Glutamatergic neuron (in vitro differentiated cells): Measurements from ENCODE around the gene RALGAPA2. TPM values are rescaled to one million over a fixed set of nuclear protein-coding genes. Genes with fewer than 3 reads are reported as not detected.

Source experiments
- DNase-seq: peaks from one replicate; pipeline ENCODE4 v3.0.0; 2022
- H3K27ac Mint-ChIP-seq: one replicate; pipeline ENCODE4 v1.8.0; 2020; ENCODE audit warnings: mild to moderate bottlenecking, mixed read lengths, inconsistent platforms; ENCODE audit not compliant: unreplicated experiment
- H3K27me3 Mint-ChIP-seq: one replicate; pipeline ENCODE4 v1.8.0; 2020; ENCODE audit warnings: mild to moderate bottlenecking, moderate library complexity, mixed read lengths, inconsistent platforms; ENCODE audit not compliant: unreplicated experiment
- H3K36me3 Mint-ChIP-seq: one replicate; pipeline ENCODE4 v1.8.0; 2020; ENCODE audit warnings: mild to moderate bottlenecking, mixed read lengths, inconsistent platforms; ENCODE audit not compliant: unreplicated experiment
- H3K4me1 Mint-ChIP-seq: one replicate; pipeline ENCODE4 v1.8.0; 2020; ENCODE audit warnings: mild to moderate bottlenecking, low read depth, mixed read lengths, inconsistent platforms; ENCODE audit not compliant: unreplicated experiment
- H3K4me3 Mint-ChIP-seq: one replicate; pipeline ENCODE4 v1.8.0; 2020; ENCODE audit warnings: mild to moderate bottlenecking, mixed read lengths, inconsistent platforms; ENCODE audit not compliant: unreplicated experiment
- H3K9me3 Mint-ChIP-seq: one replicate; pipeline ENCODE4 v1.8.0; 2020; ENCODE audit warnings: mild to moderate bottlenecking, moderate library complexity, mixed read lengths, inconsistent platforms; ENCODE audit not compliant: unreplicated experiment
- CTCF ChIP-seq: fragments of 200-600 bp; sonication (generic); IDR thresholded peaks from one replicate; pipeline ENCODE4 v1.5.0; 2021; ENCODE audit not compliant: partially characterized antibody, unreplicated experiment
- total RNA-seq: library from RNA; stranded (reverse); fragmentation: NEBNext Ultra II Directional; extraction: Animal tissue kit (Norgen Biotek cat#: 25700); gene quantifications from one replicate; pipeline ENCODE4 v1.2.1, GENCODE V29; 2021; ENCODE audit not compliant: unreplicated experiment

RALGAPA2 gene
- total RNA-seq, 1 donor from 2014 or later = 60.9 TPM

DNA sequence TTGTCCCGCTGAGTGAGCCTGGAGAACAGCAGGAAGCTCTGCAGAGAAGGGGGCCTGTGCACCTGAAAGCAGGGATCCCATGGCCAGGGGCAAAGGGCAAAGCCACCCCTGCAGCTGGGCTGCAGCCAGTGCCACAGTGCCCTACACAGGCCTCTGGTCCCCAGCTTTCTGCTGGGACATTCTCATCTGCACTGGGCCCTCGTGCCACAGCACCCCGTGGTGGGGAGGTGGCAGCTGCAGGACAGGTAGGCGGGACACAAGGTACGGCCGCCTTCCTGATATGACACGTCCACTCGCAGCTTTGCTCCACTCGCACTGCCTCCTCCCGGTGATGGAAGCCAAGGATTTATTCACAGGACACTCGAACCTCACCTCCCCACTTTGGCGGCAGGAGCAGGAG lies 317.4 kb downstream of the RALGAPA2 start:
- Mint-ChIP-seq H3K4me1 (peaks cover 29% of the 10 kb centered on the region), H3K9me3 (peaks cover 4% of the 10 kb centered on the region), H3K27ac (no peak overlapping the region), H3K36me3 (no peaks in the 10 kb centered on the region), H3K27me3 (peaks cover 7% of the 10 kb centered on the region), H3K4me3 (no peak overlapping the region)
- TF ChIP-seq CTCF = no peak
- no peak for DNase-seq

GRCh38 chr20:20393207-20394120 lies 319.0 kb downstream of the RALGAPA2 start:
- DNase-seq = no peak
- H3K9me3 Mint-ChIP-seq = peaks cover 4% of the 10 kb centered on the region
- peaks cover 7% of the 10 kb centered on the region for H3K27me3 Mint-ChIP-seq
- no peak for TF ChIP-seq CTCF
- peaks cover 22% of the 10 kb centered on the region for H3K4me1 Mint-ChIP-seq
- H3K4me3 Mint-ChIP-seq = no peak overlapping the region
- no peaks in the 10 kb centered on the region for H3K36me3 Mint-ChIP-seq
- no peak overlapping the region for H3K27ac Mint-ChIP-seq

- Mint-ChIP-seq H3K4me3 (no peak overlapping the region), H3K27ac (no peak overlapping the region), H3K36me3 (no peaks in the 10 kb centered on the region), H3K4me1 (peaks cover 14% of the 10 kb centered on the region), H3K27me3 (peaks cover 7% of the 10 kb centered on the region), H3K9me3 (peaks cover 5% of the 10 kb centered on the region)
- TF ChIP-seq CTCF = no peak
- no peak for DNase-seq
These were observed 320.7 kb downstream of the RALGAPA2 start for GRCh38 chr20:20391766-20392165.

- TF ChIP-seq CTCF = no peak
- peaks cover 7% of the 10 kb centered on the region for H3K27me3 Mint-ChIP-seq
- peaks cover 11% of the 10 kb centered on the region for H3K4me1 Mint-ChIP-seq
These were observed 321.3 kb downstream of the RALGAPA2 start for GRCh38 chr20:20391115-20391514.

DNA sequence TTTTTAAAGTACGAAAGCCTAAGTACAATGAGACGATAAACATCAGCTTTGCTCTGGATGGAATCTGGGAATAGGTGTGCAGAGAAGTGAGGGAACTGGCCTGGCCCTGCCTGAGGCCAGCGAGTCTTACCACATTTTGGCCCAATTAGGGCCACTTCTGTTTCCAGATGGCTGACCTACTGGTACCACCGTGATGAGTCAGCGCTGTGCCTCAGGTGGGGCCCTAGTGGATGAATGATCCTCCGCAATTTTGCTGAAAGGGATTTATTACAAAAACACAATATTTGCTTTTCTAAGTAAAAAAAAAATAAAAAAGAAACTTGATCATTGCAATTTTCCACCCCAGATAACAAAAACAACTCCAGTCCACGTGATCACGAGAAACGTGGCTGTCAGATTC lies 322.1 kb downstream of the RALGAPA2 start:
- peaks cover 7% of the 10 kb centered on the region for H3K27me3 Mint-ChIP-seq
- peaks cover 13% of the 10 kb centered on the region for H3K4me1 Mint-ChIP-seq
- H3K9me3 Mint-ChIP-seq = peaks cover 5% of the 10 kb centered on the region
- H3K4me3 Mint-ChIP-seq = no peak overlapping the region
- no peak overlapping the region for H3K27ac Mint-ChIP-seq
- no peak for TF ChIP-seq CTCF
- no peaks in the 10 kb centered on the region for H3K36me3 Mint-ChIP-seq
- DNase-seq = no peak

More at GRCh38 chr20:20391115-20391514, 321.3 kb downstream of the RALGAPA2 start:
- no peaks in the 10 kb centered on the region for H3K36me3 Mint-ChIP-seq
- no peak for DNase-seq
- H3K27ac Mint-ChIP-seq = no peak overlapping the region
- no peak overlapping the region for H3K4me3 Mint-ChIP-seq
- peaks cover 5% of the 10 kb centered on the region for H3K9me3 Mint-ChIP-seq
